PC-3 (cell line): ENCODE data around the gene ARHGEF26. TPM values are rescaled to one million over a fixed set of nuclear protein-coding genes. Genes with fewer than 3 reads are reported as not detected.

ENCODE experiments used
- ATAC-seq: fragments of 200-7000 bp; cut with Tn5 transposase; 2 replicates; pipeline ENCODE4 v1.9.1; 2020; ENCODE audit warnings: mild to moderate bottlenecking, moderate library complexity
- BruUV-seq: library from RNA; stranded (reverse); fragments of 400-500 nt; replicated peaks from 2 replicates; lab custom pipeline; 2021; lab: Mats Ljungman, UMichigan
- CTCF ChIA-PET: fragments of 300-600 bp; sonication (Branson Sonifier 250); formaldehyde crosslinking; loops from one replicate; lab custom pipeline; 2022; ENCODE audit warnings: antibody characterized with exemption; lab: Charles Lee
- POLR2A ChIA-PET: fragments of 300-600 bp; sonication (Branson Sonifier 250); formaldehyde crosslinking; loops from one replicate; lab custom pipeline; 2022; ENCODE audit warnings: antibody characterized with exemption; ENCODE audit not compliant: unreplicated experiment; lab: Charles Lee
- DNase-seq: peaks from one replicate; pipeline ENCODE4 v3.0.0-alpha.2; 2015
- H2AFZ ChIP-seq: fragments of 300-600 bp; sonication (generic); 2 replicates; pipeline ENCODE4 v1.6.0; 2016; ENCODE audit warnings: antibody characterized with exemption, low read length
- H3F3A ChIP-seq: fragments of 300-600 bp; sonication (generic); one replicate; pipeline ENCODE4 v1.6.0; 2017; ENCODE audit warnings: antibody characterized with exemption, low read length, control low read depth, mild to moderate bottlenecking; ENCODE audit not compliant: unreplicated experiment
- H3K27ac ChIP-seq: fragments of 300-600 bp; sonication (generic); 2 replicates; pipeline ENCODE4 v1.5.1; 2016; ENCODE audit warnings: mild to moderate bottlenecking, low read length
- H3K27me3 ChIP-seq: fragments of 300-600 bp; sonication (generic); 2 replicates; pipeline ENCODE4 v1.6.1; 2016; ENCODE audit warnings: low read length, mixed read lengths
- H3K36me3 ChIP-seq: fragments of 300-600 bp; sonication (generic); 2 replicates; pipeline ENCODE4 v1.6.1; 2016; ENCODE audit warnings: low read depth, mixed run types, low read length, mixed read lengths
- H3K4me1 ChIP-seq: fragments of 300-600 bp; sonication (generic); 2 replicates; pipeline ENCODE4 v1.5.1; 2016; ENCODE audit warnings: low read length; ENCODE audit not compliant: insufficient read depth
- H3K4me2 ChIP-seq: fragments of 300-600 bp; sonication (generic); 2 replicates; pipeline ENCODE4 v1.6.0; 2016; ENCODE audit warnings: low read length
- H3K4me3 ChIP-seq: fragments of 300-600 bp; sonication (generic); 2 replicates; pipeline ENCODE4 v1.5.1; 2016; ENCODE audit warnings: mild to moderate bottlenecking, low read length, mixed read lengths
- H3K79me2 ChIP-seq: fragments of 300-600 bp; sonication (generic); 2 replicates; pipeline ENCODE4 v1.6.1; 2017; ENCODE audit warnings: low read length, mixed read lengths
- H3K9ac ChIP-seq: fragments of 300-600 bp; sonication (generic); 2 replicates; pipeline ENCODE4 v1.6.0; 2016; ENCODE audit warnings: mild to moderate bottlenecking, low read length
- H3K9me2 ChIP-seq: fragments of 300-600 bp; sonication (generic); replicated peaks from 2 replicates; pipeline ENCODE4 v1.6.1; 2016; ENCODE audit warnings: mixed run types, low read length, mixed read lengths
- H3K9me3 ChIP-seq: fragments of 300-600 bp; sonication (generic); 2 replicates; pipeline ENCODE4 v1.6.1; 2016; ENCODE audit warnings: low read length, mixed read lengths
- H4K20me1 ChIP-seq: fragments of 300-600 bp; sonication (generic); 2 replicates; pipeline ENCODE4 v1.6.1; 2016; ENCODE audit warnings: low read length, mixed read lengths
- CTCF ChIP-seq: fragments of 300-600 bp; sonication (generic); conservative IDR thresholded peaks from 2 replicates; pipeline ENCODE4 v1.5.1; 2017; ENCODE audit warnings: antibody characterized with exemption, low read depth, mild to moderate bottlenecking, low read length
- EZH2 ChIP-seq: fragments of 300-600 bp; sonication (generic); IDR thresholded peaks from one replicate; pipeline ENCODE4 v1.6.1; 2017; ENCODE audit warnings: antibody characterized with exemption, mild to moderate bottlenecking, low read length; ENCODE audit not compliant: unreplicated experiment
- EZH2phosphoT487 ChIP-seq: fragments of 300-600 bp; sonication (generic); IDR thresholded peaks from 2 replicates; pipeline ENCODE4 v1.6.1; 2018; ENCODE audit warnings: mild to moderate bottlenecking, antibody characterized with exemption, low read length, borderline replicate concordance
- intact Hi-C: fragments of 100-400 bp; cut with micrococcal nuclease; formaldehyde crosslinking; loops from 2 replicates; pipeline ENCODE4 v1.9.0; 2023
- total RNA-seq: library from RNA; depleted of rRNA; stranded (reverse); fragments of >200 nt; gene quantifications from 2 replicates; pipeline ENCODE4 v1.2.3, GENCODE V29; 2014

Gene ARHGEF26
- total RNA-seq, 1 experiment from 2014 or later, result 5.0 TPM

GRCh38 chr3:154252759-154253638, 131.8 kb downstream of the ARHGEF26 start:
- H3K27me3 ChIP-seq, result no peaks in the 10 kb centered on the region
- H3K36me3 ChIP-seq, result peaks cover 2% of the 10 kb centered on the region; the same call in 1 of the 2 replicates
- no peaks in the 10 kb centered on the region for H3K4me1 ChIP-seq
- ChIA-PET POLR2A (interaction anchor here (0.5 kb wide), 1 partner anchor 111 kb away, joined by 3 read pairs; no protein-coding TSS in a partner anchor), CTCF (interaction anchor here (0.5 to 1.1 kb wide), 5 partner anchors 57 to 141 kb away, joined by 3 to 10 read pairs (median 3); partner anchors contain the start of gene ARHGEF26)
- BruUV-seq, result no TSS peak
- intact Hi-C loops, result loop anchor here (1.0 to 10.0 kb wide), 3 partner anchors 128 to 213 kb away; partner anchors contain the start of gene ARHGEF26
- H3K79me2 ChIP-seq, result no peaks in the 10 kb centered on the region
- 0 out of 2 replicates have a peak overlapping the region, but pooled peaks have one; percentile 25 for H2AFZ ChIP-seq
- no peak overlapping the region for H3K9ac ChIP-seq
- no peak overlapping the region for H3K27ac ChIP-seq
- peak; percentile 96 for TF ChIP-seq CTCF
- no peak for TF ChIP-seq EZH2phosphoT487
- H4K20me1 ChIP-seq, result no peaks in the 10 kb centered on the region
- no peaks in the 10 kb centered on the region for H3F3A ChIP-seq
- ATAC-seq (peak; percentile 97), DNase-seq (peak; percentile 92)
- H3K9me3 ChIP-seq, result no peaks in the 10 kb centered on the region
- no peaks in the 10 kb centered on the region for H3K9me2 ChIP-seq
- H3K4me3 ChIP-seq, result no peak overlapping the region
- peak overlapping the region; percentile 37; the same call in 1 of the 2 replicates for H3K4me2 ChIP-seq

GRCh38 chr3:154254527-154254926, 133.3 kb downstream of the ARHGEF26 start:
- DNase-seq, result no peak
- CTCF ChIA-PET, result interaction anchor here (0.7 to 1.1 kb wide), 2 partner anchors 133 to 266 kb away, joined by 3 to 10 read pairs; partner anchors contain the start of gene ARHGEF26
- Histone ChIP-seq H3K4me2 (no peak overlapping the region), H3K4me3 (no peak overlapping the region), H3K79me2 (no peaks in the 10 kb centered on the region), H3K9ac (no peak overlapping the region), H3K9me3 (no peaks in the 10 kb centered on the region), H3K36me3 (peaks cover 3% of the 10 kb centered on the region; the same call in 1 of the 2 replicates), H3K4me1 (no peaks in the 10 kb centered on the region), H3K27ac (no peak overlapping the region), H4K20me1 (no peaks in the 10 kb centered on the region), H2AFZ (no peak overlapping the region), H3F3A (no peaks in the 10 kb centered on the region), H3K27me3 (no peaks in the 10 kb centered on the region), H3K9me2 (no peaks in the 10 kb centered on the region)
- TF ChIP-seq EZH2 (no peak), CTCF (no peak), EZH2phosphoT487 (no peak)
- POLR2A ChIA-PET, result interaction anchor here (0.6 kb wide), 1 partner anchor 157 kb away, joined by 3 read pairs; no protein-coding TSS in a partner anchor
- ATAC-seq, result no peak
- intact Hi-C loops, result loop anchor here (10.0 kb wide), 1 partner anchor 130 kb away; the partner anchor contains the start of gene ARHGEF26
- BruUV-seq, result no TSS peak
